Measurements from ENCODE around the gene TIMM10.

DNA sequence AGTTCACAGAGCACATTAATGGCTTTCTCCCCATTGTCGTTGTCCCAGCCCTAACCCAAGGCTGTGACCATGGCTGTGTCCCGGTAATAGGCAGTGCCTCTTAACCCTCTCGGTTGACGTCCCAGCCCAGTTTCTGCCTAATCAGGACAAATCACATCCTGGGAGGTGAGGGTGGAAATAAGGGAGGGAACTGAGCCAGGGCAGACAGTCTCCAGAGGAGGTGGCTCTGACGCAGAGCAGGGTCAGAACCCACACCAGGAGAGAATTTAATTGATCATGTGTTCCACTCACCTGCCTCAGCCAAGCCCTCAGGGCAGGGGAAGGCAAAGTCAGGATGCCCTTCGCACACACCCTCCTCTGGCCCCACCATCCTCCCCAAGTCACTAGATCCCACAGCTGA, 32.0 kb downstream of the TIMM10 start:
- TF ChIP-seq, protein P1, sequence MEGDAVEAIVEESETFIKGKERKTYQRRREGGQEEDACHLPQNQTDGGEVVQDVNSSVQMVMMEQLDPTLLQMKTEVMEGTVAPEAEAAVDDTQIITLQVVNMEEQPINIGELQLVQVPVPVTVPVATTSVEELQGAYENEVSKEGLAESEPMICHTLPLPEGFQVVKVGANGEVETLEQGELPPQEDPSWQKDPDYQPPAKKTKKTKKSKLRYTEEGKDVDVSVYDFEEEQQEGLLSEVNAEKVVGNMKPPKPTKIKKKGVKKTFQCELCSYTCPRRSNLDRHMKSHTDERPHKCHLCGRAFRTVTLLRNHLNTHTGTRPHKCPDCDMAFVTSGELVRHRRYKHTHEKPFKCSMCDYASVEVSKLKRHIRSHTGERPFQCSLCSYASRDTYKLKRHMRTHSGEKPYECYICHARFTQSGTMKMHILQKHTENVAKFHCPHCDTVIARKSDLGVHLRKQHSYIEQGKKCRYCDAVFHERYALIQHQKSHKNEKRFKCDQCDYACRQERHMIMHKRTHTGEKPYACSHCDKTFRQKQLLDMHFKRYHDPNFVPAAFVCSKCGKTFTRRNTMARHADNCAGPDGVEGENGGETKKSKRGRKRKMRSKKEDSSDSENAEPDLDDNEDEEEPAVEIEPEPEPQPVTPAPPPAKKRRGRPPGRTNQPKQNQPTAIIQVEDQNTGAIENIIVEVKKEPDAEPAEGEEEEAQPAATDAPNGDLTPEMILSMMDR (IDR thresholded peaks at IDR 0.05), result no peak
- TF ChIP-seq POLR2A (IDR thresholded peaks at IDR 0.05), result no peak
